ENCODE measurements around the gene GPR180. TPM values are rescaled to one million over a fixed set of nuclear protein-coding genes. Genes with fewer than 3 reads are reported as not detected.

Gene GPR180
- total and polyA plus RNA-seq, 2 of the 13 experiments (the other 11 are each of a cell fraction or from before 2014, with no cell fraction given) = not detected

DNA sequence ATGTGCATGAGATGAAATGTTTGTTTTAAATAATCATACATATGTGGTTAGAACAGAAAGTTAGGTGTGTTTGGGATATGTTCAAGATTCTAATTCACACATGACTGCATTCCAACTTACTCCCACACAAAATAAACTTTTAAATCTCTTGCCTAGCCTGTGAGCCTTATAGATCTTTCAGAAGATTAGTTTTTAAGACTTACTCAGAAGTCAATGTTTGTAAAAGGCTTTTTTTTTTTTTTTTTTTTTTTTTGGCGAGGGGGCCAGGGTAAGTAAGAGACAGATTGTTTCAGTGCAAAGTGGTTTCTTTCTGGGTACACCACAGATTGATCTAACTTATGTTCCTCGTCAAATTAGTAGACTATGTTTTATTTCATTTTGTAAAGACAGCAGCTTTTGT lies 39.1 kb downstream of the GPR180 start (continued):
- TF ChIP-seq, protein P1, sequence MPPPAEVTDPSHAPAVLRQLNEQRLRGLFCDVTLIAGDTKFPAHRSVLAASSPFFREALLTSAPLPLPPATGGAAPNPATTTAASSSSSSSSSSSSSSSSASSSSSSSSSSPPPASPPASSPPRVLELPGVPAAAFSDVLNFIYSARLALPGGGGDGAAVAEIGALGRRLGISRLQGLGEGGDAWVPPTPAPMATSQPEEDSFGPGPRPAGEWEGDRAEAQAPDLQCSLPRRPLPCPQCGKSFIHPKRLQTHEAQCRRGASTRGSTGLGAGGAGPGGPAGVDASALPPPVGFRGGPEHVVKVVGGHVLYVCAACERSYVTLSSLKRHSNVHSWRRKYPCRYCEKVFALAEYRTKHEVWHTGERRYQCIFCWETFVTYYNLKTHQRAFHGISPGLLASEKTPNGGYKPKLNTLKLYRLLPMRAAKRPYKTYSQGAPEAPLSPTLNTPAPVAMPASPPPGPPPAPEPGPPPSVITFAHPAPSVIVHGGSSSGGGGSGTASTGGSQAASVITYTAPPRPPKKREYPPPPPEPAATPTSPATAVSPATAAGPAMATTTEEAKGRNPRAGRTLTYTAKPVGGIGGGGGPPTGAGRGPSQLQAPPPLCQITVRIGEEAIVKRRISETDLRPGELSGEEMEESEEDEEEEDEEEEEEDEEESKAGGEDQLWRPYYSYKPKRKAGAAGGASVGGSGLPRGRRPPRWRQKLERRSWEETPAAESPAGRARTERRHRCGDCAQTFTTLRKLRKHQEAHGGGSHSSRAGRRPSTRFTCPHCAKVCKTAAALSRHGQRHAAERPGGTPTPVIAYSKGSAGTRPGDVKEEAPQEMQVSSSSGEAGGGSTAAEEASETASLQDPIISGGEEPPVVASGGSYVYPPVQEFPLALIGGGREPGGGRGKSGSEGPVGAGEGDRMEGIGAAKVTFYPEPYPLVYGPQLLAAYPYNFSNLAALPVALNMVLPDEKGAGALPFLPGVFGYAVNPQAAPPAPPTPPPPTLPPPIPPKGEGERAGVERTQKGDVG (CRISPR knock-in tag; IDR thresholded peaks at IDR 0.05; ENCODE audit: borderline replicate concordance) = no peak
- TF ChIP-seq, protein P2, sequence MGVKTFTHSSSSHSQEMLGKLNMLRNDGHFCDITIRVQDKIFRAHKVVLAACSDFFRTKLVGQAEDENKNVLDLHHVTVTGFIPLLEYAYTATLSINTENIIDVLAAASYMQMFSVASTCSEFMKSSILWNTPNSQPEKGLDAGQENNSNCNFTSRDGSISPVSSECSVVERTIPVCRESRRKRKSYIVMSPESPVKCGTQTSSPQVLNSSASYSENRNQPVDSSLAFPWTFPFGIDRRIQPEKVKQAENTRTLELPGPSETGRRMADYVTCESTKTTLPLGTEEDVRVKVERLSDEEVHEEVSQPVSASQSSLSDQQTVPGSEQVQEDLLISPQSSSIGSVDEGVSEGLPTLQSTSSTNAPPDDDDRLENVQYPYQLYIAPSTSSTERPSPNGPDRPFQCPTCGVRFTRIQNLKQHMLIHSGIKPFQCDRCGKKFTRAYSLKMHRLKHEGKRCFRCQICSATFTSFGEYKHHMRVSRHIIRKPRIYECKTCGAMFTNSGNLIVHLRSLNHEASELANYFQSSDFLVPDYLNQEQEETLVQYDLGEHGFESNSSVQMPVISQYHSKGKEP (CRISPR knock-in tag; IDR thresholded peaks at IDR 0.05) = no peak
- TF ChIP-seq ARID2 (CRISPR knock-in tag; IDR thresholded peaks at IDR 0.05; ENCODE audit: borderline replicate concordance) (no peak), KLF13 (CRISPR knock-in tag; IDR thresholded peaks at IDR 0.05) (no peak), PCBP2 (optimal IDR thresholded peaks at IDR 0.05; ENCODE audit: low read depth, low read length, poor library complexity, severe bottlenecking) (no peak), ZNF598 (CRISPR knock-in tag; IDR thresholded peaks at IDR 0.05; ENCODE audit: borderline replicate concordance) (no peak), ZNF17 (CRISPR knock-in tag; IDR thresholded peaks at IDR 0.05) (no peak), JARID2 (CRISPR knock-in tag; IDR thresholded peaks at IDR 0.05; ENCODE audit: insufficient replicate concordance) (no peak), MEIS2 (CRISPR knock-in tag; IDR thresholded peaks at IDR 0.05) (no peak), ZNF34 (CRISPR knock-in tag; IDR thresholded peaks at IDR 0.05; ENCODE audit: borderline replicate concordance) (no peak), XBP1 (CRISPR knock-in tag; IDR thresholded peaks at IDR 0.05) (no peak)
